ENCODE data around the gene XRCC5. TPM values are rescaled to one million over a fixed set of nuclear protein-coding genes. Genes with fewer than 3 reads are reported as not detected.

XRCC5 gene
- total RNA-seq, 1 donor from 2014 or later = 303 TPM

- intact Hi-C loops (cut with micrococcal nuclease) = no loop called here
- H3K27ac Mint-ChIP-seq = no peak overlapping the region
- no peaks in the 10 kb centered on the region for H3K9me3 Mint-ChIP-seq
- H3K4me3 Mint-ChIP-seq = peak overlapping the region; percentile 49
- H3K36me3 Mint-ChIP-seq (ENCODE audit: low read depth) = peaks cover 63% of the 10 kb centered on the region
- CTCF ChIA-PET = interaction anchor here (1.0 to 1.2 kb wide), 2 partner anchors 28 to 30 kb away, joined by 3 read pairs; partner anchors contain the start of genes PECR and TMEM169
- peaks cover 74% of the 10 kb centered on the region for H3K4me1 Mint-ChIP-seq
- no peak for ATAC-seq (ENCODE audit: low read depth)
- TF ChIP-seq CTCF (IDR thresholded peaks at IDR 0.05) = no peak
- no peaks in the 10 kb centered on the region for H3K27me3 Mint-ChIP-seq
- DNase-seq = no peak
- POLR2A ChIA-PET = no interaction called here
These were observed 2.0 kb downstream of the XRCC5 start for GRCh38 chr2:216111122-216111521.

- intact Hi-C loops (cut with micrococcal nuclease) = no loop called here
- CTCF ChIA-PET = interaction anchor here (1.5 kb wide), 1 partner anchor 78 kb away, joined by 5 read pairs; no protein-coding TSS in a partner anchor
- H3K27ac Mint-ChIP-seq = peak overlapping the region; percentile 51
- peaks cover 88% of the 10 kb centered on the region for H3K4me1 Mint-ChIP-seq
- DNase-seq (no peak), ATAC-seq (ENCODE audit: low read depth) (no peak)
- POLR2A ChIA-PET = interaction anchor here (0.7 to 1.9 kb wide), 2 partner anchors 31 to 116 kb away, joined by 3 to 10 read pairs; partner anchors contain the start of genes PECR and TMEM169
- no peak overlapping the region for H3K4me3 Mint-ChIP-seq
- no peaks in the 10 kb centered on the region for H3K9me3 Mint-ChIP-seq
- H3K36me3 Mint-ChIP-seq (ENCODE audit: low read depth) = peaks cover 81% of the 10 kb centered on the region
- H3K27me3 Mint-ChIP-seq = no peaks in the 10 kb centered on the region
- no peak for TF ChIP-seq CTCF (IDR thresholded peaks at IDR 0.05)
These were observed 3.8 kb downstream of the XRCC5 start for GRCh38 chr2:216112926-216113325.

GRCh38 chr2:216113572-216113971, 4.4 kb downstream of the XRCC5 start:
- H3K4me3 Mint-ChIP-seq = no peak overlapping the region
- DNase-seq (no peak), ATAC-seq (ENCODE audit: low read depth) (no peak)
- intact Hi-C loops (cut with micrococcal nuclease) = no loop called here
- TF ChIP-seq CTCF (IDR thresholded peaks at IDR 0.05) = no peak
- peaks cover 85% of the 10 kb centered on the region for H3K4me1 Mint-ChIP-seq
- no peaks in the 10 kb centered on the region for H3K9me3 Mint-ChIP-seq
- peak overlapping the region; percentile 51 for H3K27ac Mint-ChIP-seq
- H3K36me3 Mint-ChIP-seq (ENCODE audit: low read depth) = peaks cover 88% of the 10 kb centered on the region
- H3K27me3 Mint-ChIP-seq = no peaks in the 10 kb centered on the region
- ChIA-PET POLR2A (interaction anchor here (0.7 to 1.9 kb wide), 2 partner anchors 32 to 115 kb away, joined by 3 to 10 read pairs; partner anchors contain the start of genes PECR and TMEM169), CTCF (interaction anchor here (1.3 to 1.5 kb wide), 2 partner anchors 55 to 78 kb away, joined by 4 read pairs; no protein-coding TSS in a partner anchor)

GRCh38 chr2:216114382-216114713, 5.2 kb downstream of the XRCC5 start:
- no peaks in the 10 kb centered on the region for H3K9me3 Mint-ChIP-seq
- peak overlapping the region; percentile 94 for H3K4me3 Mint-ChIP-seq
- intact Hi-C loops (cut with micrococcal nuclease) = loop anchor here (1.0 kb wide), 3 partner anchors 298 to 1305 kb away; partner anchors contain the start of genes BARD1, RPL37A and SMARCAL1
- H3K27me3 Mint-ChIP-seq = no peaks in the 10 kb centered on the region
- H3K27ac Mint-ChIP-seq = peak overlapping the region; percentile 97
- no peak for TF ChIP-seq CTCF (IDR thresholded peaks at IDR 0.05)
- no peak for DNase-seq
- ATAC-seq (ENCODE audit: low read depth) = peak; percentile 7
- H3K36me3 Mint-ChIP-seq (ENCODE audit: low read depth) = peaks cover 92% of the 10 kb centered on the region
- POLR2A ChIA-PET = interaction anchor here (0.7 to 1.9 kb wide), 3 partner anchors 32 to 384 kb away, joined by 3 to 10 read pairs (median 3); partner anchors contain the start of genes PECR, RPL37A and TMEM169
- peaks cover 80% of the 10 kb centered on the region for H3K4me1 Mint-ChIP-seq
- CTCF ChIA-PET = interaction anchor here (0.7 to 1.5 kb wide), 4 partner anchors 12 to 553 kb away, joined by 3 to 4 read pairs (median 4); no protein-coding TSS in a partner anchor

- CTCF ChIA-PET = interaction anchor here (0.7 to 1.5 kb wide), 4 partner anchors 13 to 552 kb away, joined by 3 to 4 read pairs (median 4); no protein-coding TSS in a partner anchor
- peaks cover 78% of the 10 kb centered on the region for H3K4me1 Mint-ChIP-seq
- ATAC-seq (ENCODE audit: low read depth) (peak; percentile 91), DNase-seq (peak; percentile 85)
- no peaks in the 10 kb centered on the region for H3K9me3 Mint-ChIP-seq
- no peaks in the 10 kb centered on the region for H3K27me3 Mint-ChIP-seq
- POLR2A ChIA-PET = interaction anchor here (0.7 to 1.9 kb wide), 3 partner anchors 33 to 383 kb away, joined by 3 to 10 read pairs (median 3); partner anchors contain the start of genes PECR, RPL37A and TMEM169
- H3K27ac Mint-ChIP-seq = peak overlapping the region; percentile 97
- no peak for TF ChIP-seq CTCF (IDR thresholded peaks at IDR 0.05)
- peaks cover 95% of the 10 kb centered on the region for H3K36me3 Mint-ChIP-seq (ENCODE audit: low read depth)
- peak overlapping the region; percentile 94 for H3K4me3 Mint-ChIP-seq
- intact Hi-C loops (cut with micrococcal nuclease) = loop anchor here (1.0 kb wide), 3 partner anchors 297 to 1306 kb away; partner anchors contain the start of genes BARD1, RPL37A and SMARCAL1
These were observed 5.8 kb downstream of the XRCC5 start for GRCh38 chr2:216114714-216115531.

Data from activated B cell treated with CpG ODN at 0.5 μM for 24 hours (primary cell).